Kidney epithelial cell (primary cell): ENCODE data around the gene OGFOD2. TPM values are rescaled to one million over a fixed set of nuclear protein-coding genes. Genes with fewer than 3 reads are reported as not detected.

ENCODE experiments used
- DNase-seq: peaks from one replicate; pipeline ENCODE4 v3.0.0-alpha.2; 2010; ENCODE audit warnings: low read depth
- H3K27me3 ChIP-seq: 2 replicates; pipeline ENCODE4 v1.6.0; 2011; ENCODE audit warnings: low read length; ENCODE audit not compliant: control insufficient read depth, insufficient read depth
- H3K36me3 ChIP-seq: 2 replicates; pipeline ENCODE4 v1.5.1; 2011; ENCODE audit warnings: low read length; ENCODE audit not compliant: control insufficient read depth, insufficient read depth
- H3K4me3 ChIP-seq: 2 replicates; pipeline ENCODE4 v1.5.1; 2011; ENCODE audit warnings: low read depth, mild to moderate bottlenecking, control low read depth, low read length
- CTCF ChIP-seq: IDR thresholded peaks from 2 replicates; pipeline ENCODE4 v1.5.1; 2011; ENCODE audit warnings: mild to moderate bottlenecking, moderate library complexity, low read length, control low read depth, inconsistent platforms; ENCODE audit not compliant: insufficient read depth, poor library complexity, severe bottlenecking
- total RNA-seq: library from RNA; depleted of rRNA; stranded (reverse); fragments of >200 nt; gene quantifications from 2 replicates; pipeline ENCODE4 v1.2.3, GENCODE V29; 2015

OGFOD2 gene
- total RNA-seq, 1 donor from 2014 or later = 13.0 TPM

GRCh38 chr12:123024819-123025391 is 49.9 kb downstream of the OGFOD2 start:
- DNase-seq = no peak
- Histone ChIP-seq H3K36me3 (no peaks in the 10 kb centered on the region), H3K27me3 (no peaks in the 10 kb centered on the region), H3K4me3 (no peak overlapping the region)
- TF ChIP-seq CTCF = no peak

- Histone ChIP-seq H3K4me3 (no peak overlapping the region), H3K27me3 (no peaks in the 10 kb centered on the region), H3K36me3 (no peaks in the 10 kb centered on the region)
- no peak for DNase-seq
- TF ChIP-seq CTCF = no peak
Measured at GRCh38 chr12:123026094-123026853, 51.2 kb downstream of the OGFOD2 start.

- no peak for DNase-seq
- no peaks in the 10 kb centered on the region for H3K27me3 ChIP-seq
- no peaks in the 10 kb centered on the region for H3K36me3 ChIP-seq
- H3K4me3 ChIP-seq = no peak overlapping the region
- no peak for TF ChIP-seq CTCF
Measured at GRCh38 chr12:123027726-123028445, 52.8 kb downstream of the OGFOD2 start.

GRCh38 chr12:123028475-123028874 is 53.4 kb downstream of the OGFOD2 start:
- no peaks in the 10 kb centered on the region for H3K27me3 ChIP-seq
- DNase-seq = no peak
- H3K36me3 ChIP-seq = no peaks in the 10 kb centered on the region
- H3K4me3 ChIP-seq = no peak overlapping the region
- no peak for TF ChIP-seq CTCF

GRCh38 chr12:123029550-123029949 is 54.5 kb downstream of the OGFOD2 start:
- DNase-seq = no peak
- no peaks in the 10 kb centered on the region for H3K36me3 ChIP-seq
- no peak overlapping the region for H3K4me3 ChIP-seq
- no peak for TF ChIP-seq CTCF
- H3K27me3 ChIP-seq = no peaks in the 10 kb centered on the region

Other genes with a start within 250 kb of the OGFOD2 start
- 0.62 and 0.79 TPM in 2 replicates for gene HCAR1, start 244.4 kb upstream of the OGFOD2 start, total RNA-seq
- 51.3 and 62.4 TPM in 2 replicates for gene DENR, start 222.4 kb upstream of the OGFOD2 start, total RNA-seq
- gene CCDC62, start 200.7 kb upstream of the OGFOD2 start, total RNA-seq = 0.04 and 0.14 TPM in 2 replicates
- gene HIP1R, start 139.8 kb upstream of the OGFOD2 start, total RNA-seq = 86.5 and 108 TPM in 2 replicates
- gene VPS37B, start 79.1 kb upstream of the OGFOD2 start, total RNA-seq = 81.5 and 83.9 TPM in 2 replicates
- gene ABCB9, start 8.8 kb upstream of the OGFOD2 start, total RNA-seq = 10.6 and 12.3 TPM in 2 replicates
- 250 and 289 TPM in 2 replicates for gene ARL6IP4, start 5.4 kb downstream of the OGFOD2 start, total RNA-seq
- 5.2 and 5.7 TPM in 2 replicates for gene PITPNM2, start 175.8 kb downstream of the OGFOD2 start, total RNA-seq